Hepatocyte (in vitro differentiated cells): Measurements from ENCODE around the gene SLX4IP. TPM values are rescaled to one million over a fixed set of nuclear protein-coding genes. Genes with fewer than 3 reads are reported as not detected.

Source experiments
- DNase-seq: peaks from one replicate; pipeline ENCODE4 v3.0.0-alpha.2; 2016; ENCODE audit warnings: low spot score
- H2AFZ ChIP-seq: fragments of 200-600 bp; sonication (generic); 2 replicates; pipeline ENCODE4 v1.6.0; 2016; ENCODE audit warnings: antibody characterized with exemption, mild to moderate bottlenecking
- H3K27ac ChIP-seq: fragments of 200-600 bp; sonication (generic); 2 replicates; pipeline ENCODE4 v1.5.1; 2016; ENCODE audit warnings: mild to moderate bottlenecking
- H3K27me3 ChIP-seq: fragments of 200-600 bp; sonication (generic); 2 replicates; pipeline ENCODE4 v1.6.1; 2016
- H3K36me3 ChIP-seq: fragments of 200-600 bp; sonication (generic); replicated peaks from 2 replicates; pipeline ENCODE4 v1.5.1; 2016; ENCODE audit warnings: low read depth; ENCODE audit not compliant: insufficient read depth
- H3K4me1 ChIP-seq: fragments of 200-600 bp; sonication (generic); 2 replicates; pipeline ENCODE4 v1.5.1; 2016; ENCODE audit warnings: mild to moderate bottlenecking, moderate library complexity; ENCODE audit not compliant: insufficient read depth
- H3K4me2 ChIP-seq: fragments of 200-600 bp; sonication (generic); 2 replicates; pipeline ENCODE4 v1.6.0; 2016
- H3K4me3 ChIP-seq: fragments of 200-600 bp; sonication (generic); 2 replicates; pipeline ENCODE4 v1.5.1; 2016; ENCODE audit warnings: mild to moderate bottlenecking
- H3K79me2 ChIP-seq: fragments of 200-600 bp; sonication (generic); 2 replicates; pipeline ENCODE4 v1.6.0; 2017; ENCODE audit warnings: mild to moderate bottlenecking
- H3K9me2 ChIP-seq: fragments of 200-600 bp; sonication (generic); replicated peaks from 2 replicates; pipeline ENCODE4 v1.6.0; 2017; ENCODE audit warnings: mild to moderate bottlenecking; ENCODE audit not compliant: insufficient read depth
- H3K9me3 ChIP-seq: fragments of 200-600 bp; sonication (generic); 2 replicates; pipeline ENCODE4 v1.5.1; 2016; ENCODE audit warnings: low read depth, mild to moderate bottlenecking
- H4K20me1 ChIP-seq: fragments of 200-600 bp; sonication (generic); 2 replicates; pipeline ENCODE4 v1.6.0; 2016; ENCODE audit warnings: mild to moderate bottlenecking; ENCODE audit not compliant: insufficient read depth, poor library complexity, severe bottlenecking
- CTCF ChIP-seq: fragments of 200-600 bp; sonication (generic); IDR thresholded peaks from 2 replicates; pipeline ENCODE4 v1.5.1; 2016; ENCODE audit warnings: antibody characterized with exemption, mild to moderate bottlenecking; ENCODE audit not compliant: poor library complexity
- EZH2 ChIP-seq: fragments of 200-600 bp; sonication (generic); IDR thresholded peaks from 2 replicates; pipeline ENCODE4 v1.6.1; 2016; ENCODE audit warnings: antibody characterized with exemption, mild to moderate bottlenecking, borderline replicate concordance
- EZH2phosphoT487 ChIP-seq: fragments of 200-600 bp; sonication (generic); IDR thresholded peaks from one replicate; pipeline ENCODE4 v1.6.1; 2018; ENCODE audit warnings: antibody characterized with exemption, mild to moderate bottlenecking, low read depth, moderate library complexity; ENCODE audit not compliant: unreplicated experiment, severe bottlenecking
- WGBS: methylation state at CpG from one replicate; pipeline ENCODE4 v1.1.6; 2016; ENCODE audit warnings: low lambda C conversion rate; ENCODE audit errors: missing lambda C conversion rate; 5-methylcytosine and 5-hydroxymethylcytosine counted together
- polyA plus RNA-seq: library from polyadenylated mRNA; unstranded; fragments of >200 nt; fragmentation: Nextera tagmentation; extraction: Ambion mirVana; gene quantifications from 2 replicates; pipeline ENCODE4 v1.2.1, GENCODE V29; 2016
- total RNA-seq: library from RNA; depleted of rRNA; stranded (reverse); fragments of >200 nt; gene quantifications from 2 replicates; pipeline ENCODE4 v1.2.3, GENCODE V29; 2014

SLX4IP gene
- total and polyA plus RNA-seq, 2 experiments from 2014 or later = 2.9 to 5.7 TPM

- peak; percentile 40 for DNase-seq
- WGBS = 40% methylated on average over 3 of the region's 3 CpGs
- no peaks in the 10 kb centered on the region for H3K36me3 ChIP-seq
- peak overlapping the region; percentile 56 for H3K27ac ChIP-seq
- H3K4me3 ChIP-seq = no peak overlapping the region
- no peaks in the 10 kb centered on the region for H3K9me3 ChIP-seq
- H3K9me2 ChIP-seq = no peaks in the 10 kb centered on the region
- H3K79me2 ChIP-seq = no peaks in the 10 kb centered on the region
- TF ChIP-seq EZH2 = no peak
- TF ChIP-seq EZH2phosphoT487 = no peak
- no peak for TF ChIP-seq CTCF
- no peak overlapping the region for H2AFZ ChIP-seq
- no peaks in the 10 kb centered on the region for H4K20me1 ChIP-seq
- peak overlapping the region; percentile 20 for H3K4me2 ChIP-seq
- H3K27me3 ChIP-seq = no peaks in the 10 kb centered on the region
- peaks cover 7% of the 10 kb centered on the region for H3K4me1 ChIP-seq
These were observed 184.3 kb downstream of the SLX4IP start for GRCh38 chr20:10619427-10619826.

- Histone ChIP-seq H3K9me2 (no peaks in the 10 kb centered on the region), H3K4me1 (peaks cover 7% of the 10 kb centered on the region), H3K36me3 (no peaks in the 10 kb centered on the region), H3K27me3 (no peaks in the 10 kb centered on the region), H3K4me3 (no peak overlapping the region), H2AFZ (no peak overlapping the region), H3K27ac (no peak overlapping the region), H3K79me2 (no peaks in the 10 kb centered on the region), H3K9me3 (no peaks in the 10 kb centered on the region), H3K4me2 (no peak overlapping the region), H4K20me1 (no peaks in the 10 kb centered on the region)
- TF ChIP-seq EZH2 = no peak
- no peak for TF ChIP-seq EZH2phosphoT487
- no peak for TF ChIP-seq CTCF
- 64% methylated on average over 3 of the region's 3 CpGs for WGBS
- DNase-seq = no peak
These were observed 186.0 kb downstream of the SLX4IP start for GRCh38 chr20:10621149-10621548.

GRCh38 chr20:10622657-10623418 lies 187.7 kb downstream of the SLX4IP start:
- Histone ChIP-seq H3K4me1 (peaks cover 7% of the 10 kb centered on the region), H3K79me2 (no peaks in the 10 kb centered on the region), H3K27ac (peak overlapping the region; percentile 54), H3K9me3 (no peaks in the 10 kb centered on the region), H3K4me3 (no peak overlapping the region), H4K20me1 (no peaks in the 10 kb centered on the region), H3K36me3 (no peaks in the 10 kb centered on the region), H3K27me3 (no peaks in the 10 kb centered on the region), H2AFZ (no peak overlapping the region), H3K9me2 (no peaks in the 10 kb centered on the region), H3K4me2 (peak overlapping the region; percentile 50)
- WGBS = 71% methylated on average over 16 of the region's 16 CpGs
- no peak for TF ChIP-seq EZH2phosphoT487
- no peak for TF ChIP-seq EZH2
- no peak for TF ChIP-seq CTCF
- no peak for DNase-seq
